Measurements from ENCODE around the gene DYNC1H1.
"Not testable (repeated sequence)": the region's sequence is repeated elsewhere in the genome, so short reads cannot be mapped to it uniquely, and the experiment has no call there.

DYNC1H1 gene

GRCh38 chr14:101982621-101983020, 18.2 kb downstream of the DYNC1H1 start:
- H3K27ac ChIP-seq: no peak overlapping the region
- no peak for TF ChIP-seq ZFX (IDR thresholded peaks at IDR 0.05)
- no peak for TF ChIP-seq CTCF (conservative IDR thresholded peaks at IDR 0.05)

GRCh38 chr14:101984831-101985230, 20.5 kb downstream of the DYNC1H1 start:
- not testable (repeated sequence) for H3K27ac ChIP-seq

GRCh38 chr14:101985957-101986356, 21.6 kb downstream of the DYNC1H1 start:
- H3K27ac ChIP-seq: no peak overlapping the region
- no peak for TF ChIP-seq CTCF (conservative IDR thresholded peaks at IDR 0.05)
- no peak for TF ChIP-seq ZFX (IDR thresholded peaks at IDR 0.05)

- TF ChIP-seq ZFX (IDR thresholded peaks at IDR 0.05) (no peak), CTCF (conservative IDR thresholded peaks at IDR 0.05) (no peak)
Observed at GRCh38 chr14:101986953-101987352, 22.6 kb downstream of the DYNC1H1 start.

GRCh38 chr14:101988377-101988776, 24.0 kb downstream of the DYNC1H1 start:
- no peak overlapping the region for H3K27ac ChIP-seq
- TF ChIP-seq CTCF (conservative IDR thresholded peaks at IDR 0.05) (no peak), ZFX (IDR thresholded peaks at IDR 0.05) (no peak)

More at GRCh38 chr14:101986953-101987352, 22.6 kb downstream of the DYNC1H1 start:
- no peak overlapping the region for H3K27ac ChIP-seq

- TF ChIP-seq ZFX (IDR thresholded peaks at IDR 0.05) (no peak), CTCF (conservative IDR thresholded peaks at IDR 0.05) (no peak)
- H3K27ac ChIP-seq: no peak overlapping the region
Observed at GRCh38 chr14:101991352-101991751, 27.0 kb downstream of the DYNC1H1 start.

GRCh38 chr14:101992708-101993107, 28.3 kb downstream of the DYNC1H1 start:
- H3K27ac ChIP-seq: no peak overlapping the region
- TF ChIP-seq CTCF (conservative IDR thresholded peaks at IDR 0.05): no peak
- no peak for TF ChIP-seq ZFX (IDR thresholded peaks at IDR 0.05)

- H3K27ac ChIP-seq: no peak overlapping the region
- TF ChIP-seq CTCF (conservative IDR thresholded peaks at IDR 0.05) (no peak), ZFX (IDR thresholded peaks at IDR 0.05) (no peak)
Observed at GRCh38 chr14:101997429-101998336, 33.3 kb downstream of the DYNC1H1 start.

All from C4-2B (cell line).